ENCODE data around the gene RNASE9. TPM values are rescaled to one million over a fixed set of nuclear protein-coding genes. Genes with fewer than 3 reads are reported as not detected.

The RNASE9 gene
- total and polyA plus RNA-seq, 2 experiments from 2014 or later: 0.24 TPM; not detected in 1

DNA sequence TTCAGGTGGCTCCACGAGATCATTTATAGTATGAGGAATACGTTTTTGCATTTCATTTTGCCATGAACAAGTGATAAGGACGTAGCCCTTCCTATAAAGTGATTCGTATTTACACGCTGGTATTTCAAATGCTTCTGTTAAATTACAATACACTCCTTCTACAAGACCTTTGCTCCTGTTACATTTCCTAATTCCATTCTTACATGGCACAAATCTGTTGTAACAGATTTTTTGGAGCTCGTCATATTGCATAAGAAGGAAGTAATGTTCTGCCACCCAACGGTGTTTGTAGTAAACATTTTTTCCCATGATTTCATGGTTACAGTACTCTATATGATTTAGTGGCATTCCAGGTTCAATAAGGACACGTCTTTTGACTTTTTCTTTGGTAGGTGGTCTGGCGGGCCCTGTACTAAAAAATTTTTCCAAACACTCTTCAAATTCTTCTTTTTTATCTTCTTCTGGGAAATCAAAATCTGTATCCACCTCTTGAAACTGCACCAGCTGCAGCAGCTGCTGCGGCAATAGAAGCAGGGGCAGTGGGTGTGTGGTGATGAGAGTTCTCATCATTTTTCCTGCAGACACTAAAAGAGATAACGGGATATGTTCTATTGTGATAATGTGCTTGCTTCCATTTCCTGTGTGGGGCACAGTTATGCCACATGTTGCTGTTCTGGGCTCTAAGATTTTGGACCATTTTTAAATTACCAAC, 4.2 kb downstream of the RNASE9 start:
- no peaks in the 10 kb centered on the region for H4K20me1 ChIP-seq (replicated peaks; ENCODE audit: insufficient read depth)
- ATAC-seq (no peak), DNase-seq (ENCODE audit: low spot score) (no peak)
- H3K4me1 ChIP-seq (ENCODE audit: insufficient read depth): peaks cover 48% of the 10 kb centered on the region
- peak overlapping the region; percentile 49; the same call in 1 of the 2 replicates for H2AFZ ChIP-seq
- peak overlapping the region; percentile 25; the same call in 1 of the 2 replicates for H3K4me2 ChIP-seq
- Mint-ChIP-seq H3K4me3 (no peak overlapping the region; the same call in 2 of the 3 replicates), H3K27me3 (ENCODE audit: insufficient read depth, low read depth, poor library complexity) (no peaks in the 10 kb centered on the region), H3K27ac (peak overlapping the region; percentile 64; the same call in 1 of the 2 replicates), H3K4me1 (peaks cover 39% of the 10 kb centered on the region), H3K9me3 (no peaks in the 10 kb centered on the region), H3K36me3 (ENCODE audit: low read depth) (no peaks in the 10 kb centered on the region)
- no peaks in the 10 kb centered on the region for H3K36me3 ChIP-seq (ENCODE audit: insufficient read depth)
- no peaks in the 10 kb centered on the region for H3K79me2 ChIP-seq (replicated peaks; ENCODE audit: insufficient read depth)
- H3K4me3 ChIP-seq: no peak overlapping the region
- H3F3A ChIP-seq (replicated peaks; ENCODE audit: low read depth): peaks cover 13% of the 10 kb centered on the region
- H3K27me3 ChIP-seq (ENCODE audit: insufficient read depth): no peaks in the 10 kb centered on the region
- 0 out of 2 replicates have a peak, but pooled peaks cover 4% of the 10 kb centered on the region for H3K9me2 ChIP-seq (ENCODE audit: insufficient read depth)
- TF ChIP-seq POLR2AphosphoS5 (IDR thresholded peaks at IDR 0.05; ENCODE audit: low read depth) (no peak), EZH2 (IDR thresholded peaks at IDR 0.05; ENCODE audit: low read depth, unreplicated experiment) (no peak), EZH2phosphoT487 (IDR thresholded peaks at IDR 0.05; ENCODE audit: unreplicated experiment) (no peak), CREB1 (CRISPR knock-in tag; IDR thresholded peaks at IDR 0.05; ENCODE audit: low read depth) (no peak), ZNF331 (CRISPR knock-in tag; IDR thresholded peaks at IDR 0.05; ENCODE audit: low read depth) (no peak), STAT1 (IDR thresholded peaks at IDR 0.05; ENCODE audit: unreplicated experiment) (no peak), NANOG (IDR thresholded peaks at IDR 0.05; ENCODE audit: borderline replicate concordance) (no peak), ZNF114 (CRISPR knock-in tag; IDR thresholded peaks at IDR 0.05) (no peak), REST (IDR thresholded peaks at IDR 0.05; ENCODE audit: unreplicated experiment) (no peak), JUNB (IDR thresholded peaks at IDR 0.05; ENCODE audit: unreplicated experiment) (no peak)
- TF ChIP-seq, protein P1, sequence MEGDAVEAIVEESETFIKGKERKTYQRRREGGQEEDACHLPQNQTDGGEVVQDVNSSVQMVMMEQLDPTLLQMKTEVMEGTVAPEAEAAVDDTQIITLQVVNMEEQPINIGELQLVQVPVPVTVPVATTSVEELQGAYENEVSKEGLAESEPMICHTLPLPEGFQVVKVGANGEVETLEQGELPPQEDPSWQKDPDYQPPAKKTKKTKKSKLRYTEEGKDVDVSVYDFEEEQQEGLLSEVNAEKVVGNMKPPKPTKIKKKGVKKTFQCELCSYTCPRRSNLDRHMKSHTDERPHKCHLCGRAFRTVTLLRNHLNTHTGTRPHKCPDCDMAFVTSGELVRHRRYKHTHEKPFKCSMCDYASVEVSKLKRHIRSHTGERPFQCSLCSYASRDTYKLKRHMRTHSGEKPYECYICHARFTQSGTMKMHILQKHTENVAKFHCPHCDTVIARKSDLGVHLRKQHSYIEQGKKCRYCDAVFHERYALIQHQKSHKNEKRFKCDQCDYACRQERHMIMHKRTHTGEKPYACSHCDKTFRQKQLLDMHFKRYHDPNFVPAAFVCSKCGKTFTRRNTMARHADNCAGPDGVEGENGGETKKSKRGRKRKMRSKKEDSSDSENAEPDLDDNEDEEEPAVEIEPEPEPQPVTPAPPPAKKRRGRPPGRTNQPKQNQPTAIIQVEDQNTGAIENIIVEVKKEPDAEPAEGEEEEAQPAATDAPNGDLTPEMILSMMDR (conservative IDR thresholded peaks at IDR 0.05; ENCODE audit: low read depth in 2 of 2): no peak
- TF ChIP-seq, protein P2, sequence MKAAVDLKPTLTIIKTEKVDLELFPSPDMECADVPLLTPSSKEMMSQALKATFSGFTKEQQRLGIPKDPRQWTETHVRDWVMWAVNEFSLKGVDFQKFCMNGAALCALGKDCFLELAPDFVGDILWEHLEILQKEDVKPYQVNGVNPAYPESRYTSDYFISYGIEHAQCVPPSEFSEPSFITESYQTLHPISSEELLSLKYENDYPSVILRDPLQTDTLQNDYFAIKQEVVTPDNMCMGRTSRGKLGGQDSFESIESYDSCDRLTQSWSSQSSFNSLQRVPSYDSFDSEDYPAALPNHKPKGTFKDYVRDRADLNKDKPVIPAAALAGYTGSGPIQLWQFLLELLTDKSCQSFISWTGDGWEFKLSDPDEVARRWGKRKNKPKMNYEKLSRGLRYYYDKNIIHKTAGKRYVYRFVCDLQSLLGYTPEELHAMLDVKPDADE (IDR thresholded peaks at IDR 0.05): no peak
- TF ChIP-seq, protein P3, sequence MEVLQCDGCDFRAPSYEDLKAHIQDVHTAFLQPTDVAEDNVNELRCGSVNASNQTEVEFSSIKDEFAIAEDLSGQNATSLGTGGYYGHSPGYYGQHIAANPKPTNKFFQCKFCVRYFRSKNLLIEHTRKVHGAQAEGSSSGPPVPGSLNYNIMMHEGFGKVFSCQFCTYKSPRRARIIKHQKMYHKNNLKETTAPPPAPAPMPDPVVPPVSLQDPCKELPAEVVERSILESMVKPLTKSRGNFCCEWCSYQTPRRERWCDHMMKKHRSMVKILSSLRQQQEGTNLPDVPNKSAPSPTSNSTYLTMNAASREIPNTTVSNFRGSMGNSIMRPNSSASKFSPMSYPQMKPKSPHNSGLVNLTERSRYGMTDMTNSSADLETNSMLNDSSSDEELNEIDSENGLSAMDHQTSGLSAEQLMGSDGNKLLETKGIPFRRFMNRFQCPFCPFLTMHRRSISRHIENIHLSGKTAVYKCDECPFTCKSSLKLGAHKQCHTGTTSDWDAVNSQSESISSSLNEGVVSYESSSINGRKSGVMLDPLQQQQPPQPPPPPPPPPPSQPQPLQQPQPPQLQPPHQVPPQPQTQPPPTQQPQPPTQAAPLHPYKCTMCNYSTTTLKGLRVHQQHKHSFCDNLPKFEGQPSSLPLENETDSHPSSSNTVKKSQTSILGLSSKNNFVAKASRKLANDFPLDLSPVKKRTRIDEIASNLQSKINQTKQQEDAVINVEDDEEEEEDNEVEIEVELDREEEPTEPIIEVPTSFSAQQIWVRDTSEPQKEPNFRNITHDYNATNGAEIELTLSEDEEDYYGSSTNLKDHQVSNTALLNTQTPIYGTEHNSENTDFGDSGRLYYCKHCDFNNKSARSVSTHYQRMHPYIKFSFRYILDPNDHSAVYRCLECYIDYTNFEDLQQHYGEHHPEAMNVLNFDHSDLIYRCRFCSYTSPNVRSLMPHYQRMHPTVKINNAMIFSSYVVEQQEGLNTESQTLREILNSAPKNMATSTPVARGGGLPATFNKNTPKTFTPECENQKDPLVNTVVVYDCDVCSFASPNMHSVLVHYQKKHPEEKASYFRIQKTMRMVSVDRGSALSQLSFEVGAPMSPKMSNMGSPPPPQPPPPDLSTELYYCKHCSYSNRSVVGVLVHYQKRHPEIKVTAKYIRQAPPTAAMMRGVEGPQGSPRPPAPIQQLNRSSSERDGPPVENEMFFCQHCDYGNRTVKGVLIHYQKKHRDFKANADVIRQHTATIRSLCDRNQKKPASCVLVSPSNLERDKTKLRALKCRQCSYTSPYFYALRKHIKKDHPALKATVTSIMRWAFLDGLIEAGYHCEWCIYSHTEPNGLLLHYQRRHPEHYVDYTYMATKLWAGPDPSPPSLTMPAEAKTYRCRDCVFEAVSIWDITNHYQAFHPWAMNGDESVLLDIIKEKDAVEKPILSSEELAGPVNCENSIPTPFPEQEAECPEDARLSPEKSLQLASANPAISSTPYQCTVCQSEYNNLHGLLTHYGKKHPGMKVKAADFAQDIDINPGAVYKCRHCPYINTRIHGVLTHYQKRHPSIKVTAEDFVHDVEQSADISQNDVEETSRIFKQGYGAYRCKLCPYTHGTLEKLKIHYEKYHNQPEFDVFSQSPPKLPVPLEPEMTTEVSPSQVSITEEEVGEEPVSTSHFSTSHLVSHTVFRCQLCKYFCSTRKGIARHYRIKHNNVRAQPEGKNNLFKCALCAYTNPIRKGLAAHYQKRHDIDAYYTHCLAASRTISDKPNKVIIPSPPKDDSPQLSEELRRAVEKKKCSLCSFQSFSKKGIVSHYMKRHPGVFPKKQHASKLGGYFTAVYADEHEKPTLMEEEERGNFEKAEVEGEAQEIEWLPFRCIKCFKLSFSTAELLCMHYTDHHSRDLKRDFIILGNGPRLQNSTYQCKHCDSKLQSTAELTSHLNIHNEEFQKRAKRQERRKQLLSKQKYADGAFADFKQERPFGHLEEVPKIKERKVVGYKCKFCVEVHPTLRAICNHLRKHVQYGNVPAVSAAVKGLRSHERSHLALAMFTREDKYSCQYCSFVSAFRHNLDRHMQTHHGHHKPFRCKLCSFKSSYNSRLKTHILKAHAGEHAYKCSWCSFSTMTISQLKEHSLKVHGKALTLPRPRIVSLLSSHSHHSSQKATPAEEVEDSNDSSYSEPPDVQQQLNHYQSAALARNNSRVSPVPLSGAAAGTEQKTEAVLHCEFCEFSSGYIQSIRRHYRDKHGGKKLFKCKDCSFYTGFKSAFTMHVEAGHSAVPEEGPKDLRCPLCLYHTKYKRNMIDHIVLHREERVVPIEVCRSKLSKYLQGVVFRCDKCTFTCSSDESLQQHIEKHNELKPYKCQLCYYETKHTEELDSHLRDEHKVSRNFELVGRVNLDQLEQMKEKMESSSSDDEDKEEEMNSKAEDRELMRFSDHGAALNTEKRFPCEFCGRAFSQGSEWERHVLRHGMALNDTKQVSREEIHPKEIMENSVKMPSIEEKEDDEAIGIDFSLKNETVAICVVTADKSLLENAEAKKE (CRISPR knock-in tag; IDR thresholded peaks at IDR 0.05): no peak
- H3K27ac ChIP-seq (ENCODE audit: low read depth): no peak overlapping the region

Data from GM23338 (cell line).